ENCODE data around the gene JAK2. TPM values are rescaled to one million over a fixed set of nuclear protein-coding genes. Genes with fewer than 3 reads are reported as not detected.

JAK2 gene
- total RNA-seq, 1 experiment from 2014 or later: 2.7 TPM

- H3K27ac ChIP-seq: no peak overlapping the region
- ChIA-PET CTCF (no interaction called here), POLR2A (ENCODE audit: unreplicated experiment) (no interaction called here)
- no peak overlapping the region for H3K4me2 ChIP-seq
- TF ChIP-seq CTCF (conservative IDR thresholded peaks at IDR 0.05) (no peak), EZH2 (IDR thresholded peaks at IDR 0.05; ENCODE audit: low read depth) (no peak)
- intact Hi-C loops (cut with micrococcal nuclease; ENCODE audit: unreplicated experiment): no loop called here
- H3K27me3 ChIP-seq (ENCODE audit: insufficient read depth, low read depth): no peaks in the 10 kb centered on the region
- H3F3A ChIP-seq (ENCODE audit: insufficient read depth, low read depth): no peaks in the 10 kb centered on the region
- no peaks in the 10 kb centered on the region for H3K4me1 ChIP-seq (replicated peaks; ENCODE audit: insufficient read depth)
- no peaks in the 10 kb centered on the region for H4K20me1 ChIP-seq (ENCODE audit: insufficient read depth)
- H3K79me2 ChIP-seq (ENCODE audit: low read depth): no peaks in the 10 kb centered on the region
- H3K4me3 ChIP-seq: no peak overlapping the region
- H3K9me3 ChIP-seq (ENCODE audit: insufficient read depth, low read depth): no peaks in the 10 kb centered on the region
- BruUV-seq (replicated peaks): no TSS peak
- no peak overlapping the region for H2AFZ ChIP-seq
- DNase-seq: no peak
- H3K36me3 ChIP-seq (ENCODE audit: low read depth): no peaks in the 10 kb centered on the region
- H3K9me2 ChIP-seq (ENCODE audit: insufficient read depth): no peaks in the 10 kb centered on the region
Observed at GRCh38 chr9:5044160-5044559, 59.1 kb downstream of the JAK2 start.

GRCh38 chr9:5052838-5053237, 67.8 kb downstream of the JAK2 start:
- H3K79me2 ChIP-seq (ENCODE audit: low read depth): no peaks in the 10 kb centered on the region
- H3F3A ChIP-seq (ENCODE audit: insufficient read depth, low read depth): no peaks in the 10 kb centered on the region
- no peaks in the 10 kb centered on the region for H3K4me1 ChIP-seq (replicated peaks; ENCODE audit: insufficient read depth)
- no TSS peak for BruUV-seq (replicated peaks)
- ChIA-PET CTCF (no interaction called here), POLR2A (ENCODE audit: unreplicated experiment) (no interaction called here)
- TF ChIP-seq EZH2 (IDR thresholded peaks at IDR 0.05; ENCODE audit: low read depth): no peak
- TF ChIP-seq CTCF (conservative IDR thresholded peaks at IDR 0.05): no peak
- no peaks in the 10 kb centered on the region for H3K9me3 ChIP-seq (ENCODE audit: insufficient read depth, low read depth)
- no peak overlapping the region for H3K4me2 ChIP-seq
- H2AFZ ChIP-seq: no peak overlapping the region
- H3K27ac ChIP-seq: no peak overlapping the region
- no peak for DNase-seq
- no peaks in the 10 kb centered on the region for H4K20me1 ChIP-seq (ENCODE audit: insufficient read depth)
- H3K9me2 ChIP-seq (ENCODE audit: insufficient read depth): no peaks in the 10 kb centered on the region
- intact Hi-C loops (cut with micrococcal nuclease; ENCODE audit: unreplicated experiment): no loop called here
- H3K36me3 ChIP-seq (ENCODE audit: low read depth): no peaks in the 10 kb centered on the region
- H3K4me3 ChIP-seq: no peak overlapping the region
- no peaks in the 10 kb centered on the region for H3K27me3 ChIP-seq (ENCODE audit: insufficient read depth, low read depth)

- H4K20me1 ChIP-seq (ENCODE audit: insufficient read depth): no peaks in the 10 kb centered on the region
- DNase-seq: no peak
- TF ChIP-seq CTCF (conservative IDR thresholded peaks at IDR 0.05): no peak
- H3K4me2 ChIP-seq: no peak overlapping the region
- H3K9me2 ChIP-seq (ENCODE audit: insufficient read depth): no peaks in the 10 kb centered on the region
- POLR2A ChIA-PET (ENCODE audit: unreplicated experiment): no interaction called here
- no TSS peak for BruUV-seq (replicated peaks)
- intact Hi-C loops (cut with micrococcal nuclease; ENCODE audit: unreplicated experiment): no loop called here
- H3K9me3 ChIP-seq (ENCODE audit: insufficient read depth, low read depth): no peaks in the 10 kb centered on the region
- no peaks in the 10 kb centered on the region for H3F3A ChIP-seq (ENCODE audit: insufficient read depth, low read depth)
- CTCF ChIA-PET: no interaction called here
- H3K27me3 ChIP-seq (ENCODE audit: insufficient read depth, low read depth): no peaks in the 10 kb centered on the region
- H3K4me3 ChIP-seq: no peak overlapping the region
- no peaks in the 10 kb centered on the region for H3K4me1 ChIP-seq (replicated peaks; ENCODE audit: insufficient read depth)
- H3K36me3 ChIP-seq (ENCODE audit: low read depth): no peaks in the 10 kb centered on the region
- no peak overlapping the region for H3K27ac ChIP-seq
- H3K79me2 ChIP-seq (ENCODE audit: low read depth): no peaks in the 10 kb centered on the region
- no peak overlapping the region for H2AFZ ChIP-seq
Observed at GRCh38 chr9:5062631-5063030, 77.6 kb downstream of the JAK2 start.

Data from PC-9 (cell line).